ENCODE measurements around the gene DMBT1.

Gene DMBT1

GRCh38 chr10:122541541-122542002 is 19.0 kb upstream of the DMBT1 start:
- H3K27me3 Mint-ChIP-seq (ENCODE audit: low read depth, poor library complexity): peaks cover 24% of the 10 kb centered on the region
- H3K4me1 Mint-ChIP-seq: no peaks in the 10 kb centered on the region
- DNase-seq: no peak
- H3K9me3 Mint-ChIP-seq: peaks cover 10% of the 10 kb centered on the region
- H3K27ac Mint-ChIP-seq: no peak overlapping the region
- no peak for TF ChIP-seq CTCF (IDR thresholded peaks at IDR 0.05)
- no peak overlapping the region for H3K4me3 Mint-ChIP-seq
- no peaks in the 10 kb centered on the region for H3K36me3 Mint-ChIP-seq (ENCODE audit: low read depth)

- peaks cover 18% of the 10 kb centered on the region for H3K27me3 Mint-ChIP-seq (ENCODE audit: low read depth, poor library complexity)
- H3K9me3 Mint-ChIP-seq: no peaks in the 10 kb centered on the region
- no peak for DNase-seq
- no peak overlapping the region for H3K4me3 Mint-ChIP-seq
- no peak overlapping the region for H3K27ac Mint-ChIP-seq
- no peak for TF ChIP-seq CTCF (IDR thresholded peaks at IDR 0.05)
- no peaks in the 10 kb centered on the region for H3K36me3 Mint-ChIP-seq (ENCODE audit: low read depth)
- no peaks in the 10 kb centered on the region for H3K4me1 Mint-ChIP-seq
Measured at GRCh38 chr10:122543676-122544445, 16.7 kb upstream of the DMBT1 start.

- no peaks in the 10 kb centered on the region for H3K4me1 Mint-ChIP-seq
- H3K36me3 Mint-ChIP-seq (ENCODE audit: low read depth): no peaks in the 10 kb centered on the region
- no peak overlapping the region for H3K4me3 Mint-ChIP-seq
- no peak for DNase-seq
- H3K27ac Mint-ChIP-seq: no peak overlapping the region
- no peaks in the 10 kb centered on the region for H3K9me3 Mint-ChIP-seq
- no peak for TF ChIP-seq CTCF (IDR thresholded peaks at IDR 0.05)
- H3K27me3 Mint-ChIP-seq (ENCODE audit: low read depth, poor library complexity): peaks cover 18% of the 10 kb centered on the region
Measured at GRCh38 chr10:122544493-122544892, 16.1 kb upstream of the DMBT1 start.

GRCh38 chr10:122546242-122546641 is 14.3 kb upstream of the DMBT1 start:
- no peak overlapping the region for H3K4me3 Mint-ChIP-seq
- H3K27ac Mint-ChIP-seq: no peak overlapping the region
- no peak for DNase-seq
- H3K9me3 Mint-ChIP-seq: no peaks in the 10 kb centered on the region
- no peak for TF ChIP-seq CTCF (IDR thresholded peaks at IDR 0.05)
- peaks cover 13% of the 10 kb centered on the region for H3K27me3 Mint-ChIP-seq (ENCODE audit: low read depth, poor library complexity)
- H3K36me3 Mint-ChIP-seq (ENCODE audit: low read depth): no peaks in the 10 kb centered on the region
- peaks cover under 1% of the 10 kb centered on the region for H3K4me1 Mint-ChIP-seq

- no peak for DNase-seq
- peaks cover 5% of the 10 kb centered on the region for H3K4me1 Mint-ChIP-seq
- no peak overlapping the region for H3K27ac Mint-ChIP-seq
- no peak overlapping the region for H3K4me3 Mint-ChIP-seq
- no peaks in the 10 kb centered on the region for H3K9me3 Mint-ChIP-seq
- H3K27me3 Mint-ChIP-seq (ENCODE audit: low read depth, poor library complexity): peaks cover 13% of the 10 kb centered on the region
- no peak for TF ChIP-seq CTCF (IDR thresholded peaks at IDR 0.05)
- no peaks in the 10 kb centered on the region for H3K36me3 Mint-ChIP-seq (ENCODE audit: low read depth)
Measured at GRCh38 chr10:122548407-122549085, 12.0 kb upstream of the DMBT1 start.

Data from nephron progenitor cell (in vitro differentiated cells).